Karpas-422 (cell line): ENCODE measurements around the gene DHX34. TPM values are rescaled to one million over a fixed set of nuclear protein-coding genes. Genes with fewer than 3 reads are reported as not detected.
"Not testable (repeated sequence)": the region's sequence is repeated elsewhere in the genome, so short reads cannot be mapped to it uniquely, and the experiment has no call there.

Experiments used
- DNase-seq: peaks from one replicate; pipeline ENCODE4 v3.0.0-alpha.2; 2015
- H2AFZ ChIP-seq: fragments of 200-600 bp; sonication (generic); 2 replicates; pipeline ENCODE4 v1.6.1; 2014; ENCODE audit warnings: antibody characterized with exemption, low read length, mixed read lengths
- H3K27ac ChIP-seq: fragments of 200-600 bp; sonication (generic); 2 replicates; pipeline ENCODE4 v1.5.1; 2014; ENCODE audit warnings: mild to moderate bottlenecking, low read length, moderate library complexity
- H3K27me3 ChIP-seq: fragments of 200-600 bp; sonication (generic); 2 replicates; pipeline ENCODE4 v1.6.1; 2014; ENCODE audit warnings: low read length, mixed read lengths
- H3K36me3 ChIP-seq: fragments of 200-600 bp; sonication (generic); 2 replicates; pipeline ENCODE4 v1.6.1; 2014; ENCODE audit warnings: low read length, mixed read lengths; ENCODE audit not compliant: insufficient read depth
- H3K4me1 ChIP-seq: fragments of 200-600 bp; sonication (generic); 2 replicates; pipeline ENCODE4 v1.6.1; 2014; ENCODE audit warnings: mild to moderate bottlenecking, low read length, mixed read lengths
- H3K4me2 ChIP-seq: fragments of 200-600 bp; sonication (generic); 2 replicates; pipeline ENCODE4 v1.6.1; 2014; ENCODE audit warnings: low read length, low read depth, mild to moderate bottlenecking; ENCODE audit not compliant: poor library complexity, severe bottlenecking
- H3K4me3 ChIP-seq: fragments of 200-600 bp; sonication (generic); 2 replicates; pipeline ENCODE4 v1.5.1; 2014; ENCODE audit warnings: mild to moderate bottlenecking, antibody characterized with exemption, low read length, mixed read lengths
- H3K79me2 ChIP-seq: fragments of 200-600 bp; sonication (generic); 2 replicates; pipeline ENCODE4 v1.6.1; 2014; ENCODE audit warnings: mild to moderate bottlenecking, low read length, mixed read lengths
- H3K9ac ChIP-seq: fragments of 200-600 bp; sonication (generic); 2 replicates; pipeline ENCODE4 v1.6.0; 2014; ENCODE audit warnings: low read length
- H3K9me2 ChIP-seq: fragments of 200-600 bp; sonication (generic), shearing (Covaris generic); replicated peaks from 2 replicates; pipeline ENCODE4 v1.6.0; 2014; ENCODE audit warnings: mild to moderate bottlenecking, low read length, moderate library complexity; ENCODE audit not compliant: insufficient read depth
- H3K9me3 ChIP-seq: fragments of 300-700, 200-600 bp; sonication (generic); 2 replicates; pipeline ENCODE4 v1.6.1; 2014; ENCODE audit warnings: low read length, mixed read lengths
- H4K20me1 ChIP-seq: fragments of 200-600 bp; sonication (generic); 2 replicates; pipeline ENCODE4 v1.6.1; 2014; ENCODE audit warnings: mild to moderate bottlenecking, antibody characterized with exemption, low read length, low read depth; ENCODE audit not compliant: insufficient read depth
- total RNA-seq: library from RNA; depleted of rRNA; stranded (reverse); fragments of >200 nt; shearing (Covaris generic); gene quantifications from 2 replicates; pipeline ENCODE4 v1.2.3, GENCODE V29; 2014; ENCODE audit warnings: low replicate concordance

The DHX34 gene
- total RNA-seq, 1 experiment from 2014 or later = 17.4 TPM

DNA sequence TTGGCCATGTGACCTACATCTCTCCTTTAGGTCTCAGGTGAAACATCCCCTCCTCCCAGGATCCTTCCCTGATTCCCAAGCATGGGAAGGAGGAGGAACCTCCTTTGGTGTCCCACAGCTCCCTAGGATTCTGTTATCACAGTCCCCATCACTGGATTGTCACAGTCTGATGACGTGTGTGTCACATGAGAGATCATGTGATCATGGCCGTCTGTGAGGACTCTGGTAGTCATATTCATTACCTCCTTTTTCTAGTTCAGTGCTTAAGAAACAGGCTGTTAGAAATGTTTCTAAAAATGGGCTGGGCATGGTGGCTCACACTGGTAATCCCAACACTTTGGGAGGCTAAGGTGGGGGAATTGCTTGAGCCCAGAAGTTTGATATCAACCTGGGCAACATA, 3.0 kb downstream of the DHX34 start:
- H3K27me3 ChIP-seq = no peaks in the 10 kb centered on the region
- no peak overlapping the region for H3K27ac ChIP-seq
- no peaks in the 10 kb centered on the region for H3K9me2 ChIP-seq
- no peak overlapping the region for H3K9ac ChIP-seq
- no peak overlapping the region for H2AFZ ChIP-seq
- H3K4me1 ChIP-seq = peaks cover 24% of the 10 kb centered on the region
- no peaks in the 10 kb centered on the region for H3K9me3 ChIP-seq
- DNase-seq = no peak
- H3K79me2 ChIP-seq = peaks cover 50% of the 10 kb centered on the region
- H4K20me1 ChIP-seq = 0 out of 2 replicates have a peak, but pooled peaks cover 4% of the 10 kb centered on the region
- H3K36me3 ChIP-seq = peaks cover 28% of the 10 kb centered on the region; the same call in 1 of the 2 replicates
- H3K4me3 ChIP-seq = no peak overlapping the region
- H3K4me2 ChIP-seq = no peak overlapping the region

DNA sequence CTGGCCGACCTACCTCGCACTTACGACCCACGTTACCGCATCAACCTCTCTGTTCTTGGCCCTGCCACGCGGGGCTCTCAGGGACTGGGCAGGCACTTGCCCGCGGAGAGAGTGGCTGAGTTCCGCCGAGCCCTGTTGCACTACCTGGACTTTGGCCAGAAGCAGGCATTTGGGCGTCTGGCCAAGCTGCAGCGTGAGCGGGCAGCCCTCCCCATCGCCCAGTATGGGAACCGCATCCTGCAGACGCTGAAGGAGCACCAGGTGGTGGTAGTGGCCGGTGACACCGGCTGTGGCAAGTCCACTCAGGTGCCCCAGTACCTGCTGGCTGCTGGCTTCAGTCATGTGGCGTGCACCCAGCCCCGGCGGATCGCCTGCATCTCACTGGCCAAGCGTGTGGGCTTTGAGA, 4.2 kb downstream of the DHX34 start:
- no peak overlapping the region for H3K27ac ChIP-seq
- DNase-seq = no peak
- no peak overlapping the region for H3K9ac ChIP-seq
- no peak overlapping the region for H2AFZ ChIP-seq
- H3K36me3 ChIP-seq = peaks cover 40% of the 10 kb centered on the region
- no peaks in the 10 kb centered on the region for H3K27me3 ChIP-seq
- peaks cover 24% of the 10 kb centered on the region for H3K4me1 ChIP-seq
- no peak overlapping the region for H3K4me2 ChIP-seq
- H3K79me2 ChIP-seq = peaks cover 56% of the 10 kb centered on the region
- H3K4me3 ChIP-seq = no peak overlapping the region
- no peaks in the 10 kb centered on the region for H3K9me3 ChIP-seq
- 0 out of 2 replicates have a peak, but pooled peaks cover 6% of the 10 kb centered on the region for H4K20me1 ChIP-seq
- no peaks in the 10 kb centered on the region for H3K9me2 ChIP-seq

DNA sequence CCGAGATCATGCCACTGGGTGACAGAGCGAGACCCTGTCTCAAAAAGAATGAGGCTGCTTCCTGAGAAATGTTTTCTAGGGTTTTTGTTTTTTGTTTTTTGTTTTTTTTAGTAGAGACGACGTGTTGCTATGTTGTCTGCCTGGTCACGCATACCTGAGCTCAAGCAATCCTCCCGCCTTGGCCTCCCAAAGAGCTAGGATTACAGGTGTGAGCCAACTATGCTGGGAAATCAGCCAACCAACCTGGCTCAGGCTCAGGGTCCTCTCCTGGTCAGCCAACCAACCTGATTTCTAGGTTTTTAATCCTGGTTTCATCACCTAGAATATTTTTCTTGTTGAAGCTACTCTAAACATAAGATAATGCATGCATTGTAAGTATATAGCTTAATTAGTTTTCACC, 7.8 kb downstream of the DHX34 start:
- Histone ChIP-seq H4K20me1 (0 out of 2 replicates have a peak, but pooled peaks cover 6% of the 10 kb centered on the region), H3K27me3 (no peaks in the 10 kb centered on the region)

DNA sequence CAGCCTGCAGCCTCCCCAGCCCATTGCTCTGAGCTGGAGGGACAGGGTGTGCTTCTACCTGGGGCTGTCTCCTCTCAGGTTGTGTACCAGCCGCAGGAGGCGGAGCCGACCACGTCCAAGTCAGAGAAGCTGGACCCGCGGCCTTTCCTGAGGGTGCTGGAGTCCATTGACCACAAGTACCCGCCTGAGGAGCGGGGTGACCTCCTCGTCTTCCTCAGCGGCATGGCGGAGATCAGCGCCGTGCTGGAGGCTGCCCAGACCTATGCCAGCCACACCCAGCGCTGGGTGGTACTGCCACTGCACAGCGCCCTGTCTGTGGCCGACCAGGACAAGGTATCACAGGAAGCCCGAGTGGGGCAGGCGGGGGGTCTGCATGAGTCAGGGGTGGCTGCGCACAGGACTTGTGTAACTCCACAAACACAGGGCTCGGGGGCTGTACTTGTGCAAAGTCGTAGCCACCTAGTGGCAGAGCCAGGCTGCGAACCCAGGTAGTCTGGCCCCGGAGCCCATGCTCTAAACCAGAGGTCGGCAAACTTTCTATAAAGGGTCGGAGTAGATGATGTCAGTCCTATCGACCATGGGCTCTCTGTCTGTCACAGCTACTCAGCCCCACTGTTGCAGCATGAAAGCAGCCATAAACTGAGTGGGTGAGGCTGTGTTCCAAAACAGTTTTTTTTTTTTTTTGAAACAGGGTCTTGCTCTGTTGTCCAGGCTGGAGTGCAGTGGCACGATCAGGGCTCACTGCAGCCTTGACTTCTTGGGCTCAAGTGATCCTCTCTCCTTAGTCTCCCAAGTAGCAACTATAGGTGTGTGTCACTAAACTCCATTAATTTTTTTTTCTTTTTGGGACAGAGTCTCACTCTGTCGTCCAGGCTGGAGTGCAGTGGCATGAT, 8.9 kb downstream of the DHX34 start:
- Histone ChIP-seq H3K27me3 (no peaks in the 10 kb centered on the region), H3K4me3 (no peak overlapping the region), H3K27ac (no peak overlapping the region), H3K9me2 (no peaks in the 10 kb centered on the region), H2AFZ (no peak overlapping the region), H3K36me3 (peaks cover 43% of the 10 kb centered on the region), H3K9ac (no peak overlapping the region), H4K20me1 (0 out of 2 replicates have a peak, but pooled peaks cover 6% of the 10 kb centered on the region), H3K4me1 (no peaks in the 10 kb centered on the region), H3K79me2 (peaks cover 27% of the 10 kb centered on the region), H3K9me3 (no peaks in the 10 kb centered on the region), H3K4me2 (no peak overlapping the region)
- peak; percentile 51 for DNase-seq

More for the DNA sequence above, 7.8 kb downstream of the DHX34 start:
- Histone ChIP-seq H3K4me1 (0 out of 2 replicates have a peak, but pooled peaks cover 1% of the 10 kb centered on the region), H2AFZ (no peak overlapping the region), H3K9me2 (no peaks in the 10 kb centered on the region), H3K36me3 (peaks cover 53% of the 10 kb centered on the region), H3K79me2 (peaks cover 38% of the 10 kb centered on the region), H3K4me3 (no peak overlapping the region), H3K9me3 (no peaks in the 10 kb centered on the region), H3K9ac (no peak overlapping the region), H3K27ac (no peak overlapping the region), H3K4me2 (no peak overlapping the region)
- DNase-seq = no peak

DNA sequence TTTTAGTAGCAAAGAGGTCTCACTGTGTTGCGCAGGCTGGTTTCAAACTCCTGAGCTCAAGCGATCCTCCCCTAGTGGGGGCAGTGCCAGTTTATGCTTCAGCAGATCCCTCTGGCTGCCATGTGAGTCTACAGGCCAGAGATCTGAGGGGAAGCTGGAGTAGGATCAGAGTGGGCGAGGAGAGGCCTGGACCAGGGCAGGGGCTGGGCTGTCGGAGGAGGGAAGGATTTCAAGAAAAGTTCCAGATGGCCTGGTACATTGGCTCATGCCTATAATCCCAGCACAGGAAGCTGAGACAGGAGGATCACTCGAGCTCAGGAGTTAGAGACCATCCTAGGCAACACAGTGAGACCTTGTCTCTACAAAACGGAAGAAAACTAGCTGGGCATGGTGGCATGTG, 9.8 kb downstream of the DHX34 start:
- Histone ChIP-seq H3K9me2 (no peaks in the 10 kb centered on the region), H3K79me2 (peaks cover 19% of the 10 kb centered on the region), H2AFZ (no peak overlapping the region), H3K9ac (no peak overlapping the region), H3K36me3 (peaks cover 38% of the 10 kb centered on the region), H3K9me3 (no peaks in the 10 kb centered on the region), H3K4me2 (no peak overlapping the region), H4K20me1 (0 out of 2 replicates have a peak, but pooled peaks cover 6% of the 10 kb centered on the region), H3K27me3 (no peaks in the 10 kb centered on the region), H3K4me1 (no peaks in the 10 kb centered on the region), H3K4me3 (no peak overlapping the region), H3K27ac (no peak overlapping the region)
- no peak for DNase-seq

DNA sequence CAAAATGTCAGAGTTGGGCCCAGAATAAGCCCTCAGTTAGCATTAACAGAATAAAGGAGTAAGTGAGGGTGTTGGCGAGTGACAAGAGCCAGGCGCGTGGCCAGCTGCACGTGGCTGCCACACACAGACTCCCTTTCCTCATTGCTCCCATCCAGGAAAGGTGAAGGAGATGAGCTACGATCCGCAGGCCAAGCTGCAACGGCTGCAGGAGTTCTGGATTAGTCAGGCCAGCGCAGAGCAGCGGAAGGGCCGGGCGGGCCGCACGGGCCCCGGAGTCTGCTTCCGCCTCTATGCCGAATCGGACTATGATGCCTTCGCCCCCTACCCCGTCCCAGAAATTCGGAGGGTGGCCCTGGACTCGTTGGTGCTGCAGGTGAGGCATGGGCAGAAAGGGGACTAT, 13.2 kb downstream of the DHX34 start:
- no peak overlapping the region for H3K4me3 ChIP-seq
- 0 out of 2 replicates have a peak, but pooled peaks cover under 1% of the 10 kb centered on the region for H4K20me1 ChIP-seq
- H3K4me2 ChIP-seq = no peak overlapping the region
- H3K79me2 ChIP-seq = peaks cover 15% of the 10 kb centered on the region
- H2AFZ ChIP-seq = no peak overlapping the region
- H3K9me3 ChIP-seq = no peaks in the 10 kb centered on the region
- peaks cover 27% of the 10 kb centered on the region for H3K36me3 ChIP-seq
- DNase-seq = no peak
- no peaks in the 10 kb centered on the region for H3K9me2 ChIP-seq
- no peaks in the 10 kb centered on the region for H3K27me3 ChIP-seq
- no peak overlapping the region for H3K27ac ChIP-seq
- no peak overlapping the region for H3K9ac ChIP-seq
- no peaks in the 10 kb centered on the region for H3K4me1 ChIP-seq

DNA sequence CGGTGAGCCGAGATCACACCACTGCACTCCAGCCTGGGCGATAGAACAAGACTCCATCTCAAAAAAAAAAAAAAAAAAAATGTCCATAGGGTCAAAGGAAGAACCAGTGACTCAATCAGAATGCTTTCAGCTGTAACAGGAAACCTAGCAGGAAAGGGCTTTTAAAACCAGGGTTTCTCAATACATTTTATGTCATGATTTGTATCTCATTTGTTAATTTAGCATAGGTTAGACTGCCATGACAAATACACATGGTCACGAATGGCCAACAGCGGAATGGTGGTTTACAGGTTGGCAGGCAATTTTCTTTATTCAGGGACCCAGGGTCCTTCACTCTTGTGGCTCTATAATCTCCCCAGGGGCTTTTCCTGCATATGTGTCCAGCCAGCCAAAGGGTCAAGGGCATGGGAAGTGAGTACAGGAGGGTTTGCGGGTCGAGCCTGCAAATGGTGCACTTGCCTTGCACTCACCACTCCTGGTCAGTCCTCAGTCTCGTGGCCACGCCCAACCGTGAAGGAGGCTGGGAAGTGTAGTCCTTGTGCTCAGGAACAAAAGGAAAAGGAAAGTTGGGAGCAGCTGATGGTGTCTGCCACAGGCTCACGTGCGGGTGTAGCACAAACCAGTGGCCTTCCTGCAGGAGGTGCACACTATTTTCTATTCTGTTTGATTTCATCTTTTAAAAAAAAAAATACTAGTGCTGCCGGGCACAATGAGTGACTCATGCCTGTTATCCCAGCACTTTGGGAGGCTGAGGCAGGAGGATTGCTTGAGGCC, 14.8 kb downstream of the DHX34 start:
- Histone ChIP-seq H3K27me3 (no peaks in the 10 kb centered on the region), H3K4me2 (no peak overlapping the region), H3K79me2 (peaks cover 9% of the 10 kb centered on the region; the same call in 1 of the 2 replicates), H2AFZ (no peak overlapping the region), H3K27ac (no peak overlapping the region), H3K9me2 (no peaks in the 10 kb centered on the region), H3K4me1 (no peaks in the 10 kb centered on the region), H4K20me1 (no peaks in the 10 kb centered on the region), H3K9ac (no peak overlapping the region), H3K9me3 (no peaks in the 10 kb centered on the region), H3K4me3 (no peak overlapping the region), H3K36me3 (peaks cover 15% of the 10 kb centered on the region; the same call in 1 of the 2 replicates)
- DNase-seq = no peak

DNA sequence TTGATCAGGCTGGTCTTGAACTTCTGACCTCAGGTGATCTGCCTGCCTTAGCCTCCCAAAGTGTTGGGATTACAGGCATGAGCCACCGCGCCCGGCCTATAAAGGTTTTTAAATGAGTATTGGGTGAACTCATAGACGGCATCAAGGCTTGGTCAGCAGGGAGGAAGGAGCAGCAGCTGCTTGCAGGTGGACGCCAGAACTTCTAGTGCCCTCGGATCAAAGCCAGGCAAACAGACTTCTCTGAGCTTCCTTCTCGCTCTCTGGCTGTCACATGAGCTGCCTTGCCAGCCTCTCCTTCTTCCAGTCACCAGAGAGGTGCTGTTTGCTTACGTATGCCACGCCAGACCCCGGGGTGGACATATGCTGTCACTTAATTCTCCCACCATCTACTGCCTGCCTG, 16.3 kb downstream of the DHX34 start:
- H3K36me3 ChIP-seq = peaks cover 19% of the 10 kb centered on the region; the same call in 1 of the 2 replicates
- H3K4me2 ChIP-seq, H3K9ac ChIP-seq, H4K20me1 ChIP-seq, H3K4me1 ChIP-seq, H2AFZ ChIP-seq, H3K79me2 ChIP-seq, H3K27me3 ChIP-seq, H3K9me3 ChIP-seq, DNase-seq, H3K4me3 ChIP-seq, H3K9me2 ChIP-seq, H3K27ac ChIP-seq: not testable (repeated sequence)
